Choroid plexus epithelial cell (primary cell): ENCODE measurements around the gene HBG2.

Experiments
- DNase-seq: peaks from one replicate; pipeline ENCODE4 v3.0.0-alpha.2; 2010; ENCODE audit warnings: low read depth
- H3K4me3 ChIP-seq: 2 replicates; pipeline ENCODE4 v1.5.1; 2011; ENCODE audit warnings: low read depth, mild to moderate bottlenecking, control low read depth, low read length, moderate library complexity
- TF ChIP-seq, protein P1 (sequence below): conservative IDR thresholded peaks from 2 replicates; pipeline ENCODE4 v1.5.1; 2011; ENCODE audit warnings: low read depth, mild to moderate bottlenecking, control low read depth, inconsistent platforms, low read length, moderate library complexity

The HBG2 gene

DNA sequence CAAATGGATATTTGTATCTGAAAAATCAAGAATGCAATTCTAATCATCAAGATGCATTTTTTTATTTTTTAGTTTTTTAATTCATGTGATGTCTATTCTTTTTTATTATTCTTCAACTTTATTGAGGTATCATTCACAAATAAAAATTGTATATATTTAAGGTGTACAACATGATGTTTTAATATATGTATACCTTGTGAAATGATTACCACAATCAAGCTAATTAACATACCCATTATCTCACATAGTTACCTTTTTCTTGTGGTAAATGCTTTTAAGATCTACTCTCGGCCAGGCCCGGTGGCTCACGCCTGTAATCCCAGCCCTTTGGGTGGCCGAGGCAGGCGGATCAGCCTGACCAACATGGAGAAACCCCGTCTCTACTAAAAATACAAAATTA is 31.4 kb downstream of the HBG2 start:
- DNase-seq, result no peak
- TF ChIP-seq, protein P1, sequence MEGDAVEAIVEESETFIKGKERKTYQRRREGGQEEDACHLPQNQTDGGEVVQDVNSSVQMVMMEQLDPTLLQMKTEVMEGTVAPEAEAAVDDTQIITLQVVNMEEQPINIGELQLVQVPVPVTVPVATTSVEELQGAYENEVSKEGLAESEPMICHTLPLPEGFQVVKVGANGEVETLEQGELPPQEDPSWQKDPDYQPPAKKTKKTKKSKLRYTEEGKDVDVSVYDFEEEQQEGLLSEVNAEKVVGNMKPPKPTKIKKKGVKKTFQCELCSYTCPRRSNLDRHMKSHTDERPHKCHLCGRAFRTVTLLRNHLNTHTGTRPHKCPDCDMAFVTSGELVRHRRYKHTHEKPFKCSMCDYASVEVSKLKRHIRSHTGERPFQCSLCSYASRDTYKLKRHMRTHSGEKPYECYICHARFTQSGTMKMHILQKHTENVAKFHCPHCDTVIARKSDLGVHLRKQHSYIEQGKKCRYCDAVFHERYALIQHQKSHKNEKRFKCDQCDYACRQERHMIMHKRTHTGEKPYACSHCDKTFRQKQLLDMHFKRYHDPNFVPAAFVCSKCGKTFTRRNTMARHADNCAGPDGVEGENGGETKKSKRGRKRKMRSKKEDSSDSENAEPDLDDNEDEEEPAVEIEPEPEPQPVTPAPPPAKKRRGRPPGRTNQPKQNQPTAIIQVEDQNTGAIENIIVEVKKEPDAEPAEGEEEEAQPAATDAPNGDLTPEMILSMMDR, result no peak
- H3K4me3 ChIP-seq, result no peak overlapping the region

DNA sequence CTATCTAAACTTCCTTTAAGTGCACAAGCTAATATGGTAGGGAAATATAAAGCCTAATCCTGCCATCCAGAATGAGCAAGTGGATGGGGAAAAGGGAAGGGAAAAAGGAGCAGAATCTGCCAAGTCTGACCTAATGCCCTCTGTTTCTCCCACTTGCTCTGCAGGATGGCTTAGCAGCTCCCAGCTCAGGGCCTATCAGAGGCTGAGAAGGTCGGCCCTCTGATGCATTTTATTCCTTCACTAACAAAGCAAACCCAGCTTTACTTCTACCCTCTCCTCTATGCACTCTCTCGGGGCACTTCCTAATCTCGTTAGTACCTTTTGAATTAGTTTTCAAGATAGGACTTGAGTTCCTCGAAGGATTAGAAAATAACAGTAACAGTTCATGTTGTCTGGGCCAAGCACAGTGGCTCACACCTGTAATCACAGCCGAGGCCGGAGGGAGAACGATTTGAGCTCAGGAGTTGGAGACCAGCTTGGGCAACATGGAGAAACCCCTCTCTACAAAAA is 44.1 kb downstream of the HBG2 start:
- H3K4me3 ChIP-seq, result no peak overlapping the region
- TF ChIP-seq, protein P1, result no peak
- DNase-seq, result no peak

DNA sequence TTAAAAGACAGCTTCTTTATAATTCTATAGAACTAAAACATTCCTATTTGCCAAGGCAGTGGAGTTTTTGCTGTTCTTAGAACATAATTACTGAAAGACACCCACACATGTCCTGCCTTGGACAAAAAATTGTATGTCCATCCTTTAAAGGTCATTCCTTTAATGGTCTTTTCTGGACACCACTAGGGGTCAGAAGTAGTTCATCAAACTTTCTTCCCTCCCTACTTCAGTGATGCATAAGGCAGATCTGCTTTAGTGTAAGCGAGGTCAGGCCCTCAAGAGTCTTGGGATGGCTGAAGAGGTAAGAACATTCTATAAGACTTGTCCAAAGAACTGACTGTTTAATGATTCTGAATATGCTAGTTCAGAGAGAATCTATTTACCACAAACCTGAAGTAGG is 49.8 kb downstream of the HBG2 start:
- TF ChIP-seq, protein P1, result peak; percentile 70
- H3K4me3 ChIP-seq, result no peak overlapping the region
- peak; percentile 91 for DNase-seq

DNA sequence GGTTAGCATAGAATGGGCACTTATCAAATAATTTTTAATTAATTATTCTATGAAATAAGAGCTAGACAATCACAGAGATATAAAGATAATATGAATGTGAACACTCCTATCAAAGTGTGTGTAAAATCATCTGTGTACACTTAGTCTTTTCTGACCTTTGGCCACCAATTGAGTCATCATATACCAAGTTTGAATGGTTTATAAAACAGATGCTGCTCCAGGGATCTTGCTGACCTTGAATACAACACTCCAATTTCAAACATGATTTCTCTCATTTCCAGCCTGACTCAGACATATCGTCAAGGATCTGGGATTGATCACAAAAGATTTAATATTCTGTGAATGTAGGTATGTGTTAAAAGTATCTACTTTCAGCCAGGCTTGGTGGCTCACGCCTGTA is 51.2 kb downstream of the HBG2 start:
- no peak for DNase-seq
- TF ChIP-seq, protein P1, result no peak
- no peak overlapping the region for H3K4me3 ChIP-seq
